ENCODE measurements around the gene PPCDC. TPM values are rescaled to one million over a fixed set of nuclear protein-coding genes. Genes with fewer than 3 reads are reported as not detected.

PPCDC gene
- total RNA-seq, 4 donors from 2014 or later, result 3.5 to 31.2 (median 20.6) TPM

- intact Hi-C loops (cut with DNase I), result no loop called here
- TF ChIP-seq POLR2A (IDR thresholded peaks at IDR 0.05) (no peak), CTCF (IDR thresholded peaks at IDR 0.05) (no peak)
- H3K9me3 ChIP-seq, result no peaks in the 10 kb centered on the region
- H3K4me1 ChIP-seq, result no peaks in the 10 kb centered on the region
- whole genome bisulfite sequencing, 2 donors, result 76 to 82% methylated on average over 5 of the region's 5 CpGs
- H3K27ac ChIP-seq, result no peak overlapping the region
- DNase-seq, result no peak
- H3K27me3 ChIP-seq, result no peaks in the 10 kb centered on the region
- H3K4me3 ChIP-seq (replicated peaks in 1 of 3), result no peak overlapping the region
- H3K36me3 ChIP-seq, result no peaks in the 10 kb centered on the region
Measured at GRCh38 chr15:74982183-74982582, 41.2 kb upstream of the PPCDC start.

- Histone ChIP-seq H3K36me3 (no peaks in the 10 kb centered on the region), H3K4me3 (replicated peaks in 1 of 3) (no peak overlapping the region), H3K9me3 (no peaks in the 10 kb centered on the region), H3K27ac (no peak overlapping the region), H3K27me3 (no peaks in the 10 kb centered on the region), H3K4me1 (no peaks in the 10 kb centered on the region)
- intact Hi-C loops (cut with DNase I), result no loop called here
- TF ChIP-seq CTCF (IDR thresholded peaks at IDR 0.05) (no peak), POLR2A (IDR thresholded peaks at IDR 0.05) (no peak)
- DNase-seq, result no peak
- 37 to 46% methylated on average over 4 of the region's 4 CpGs for WGBS, 2 donors
Measured at GRCh38 chr15:74983725-74984231, 39.6 kb upstream of the PPCDC start.

GRCh38 chr15:74988007-74988800, 35.2 kb upstream of the PPCDC start:
- intact Hi-C loops (cut with DNase I), result no loop called here
- Histone ChIP-seq H3K4me3 (replicated peaks in 1 of 3) (no peak overlapping the region), H3K9me3 (no peaks in the 10 kb centered on the region), H3K4me1 (no peaks in the 10 kb centered on the region), H3K36me3 (no peaks in the 10 kb centered on the region), H3K27ac (no peak overlapping the region), H3K27me3 (no peaks in the 10 kb centered on the region)
- DNase-seq, result peak; percentile 50 to 55
- WGBS, 2 donors, result 27 to 32% methylated on average over 4 of the region's 4 CpGs
- TF ChIP-seq POLR2A (IDR thresholded peaks at IDR 0.05), result no peak
- TF ChIP-seq CTCF (IDR thresholded peaks at IDR 0.05), result peak in 4 of 6 experiments; percentile 38 to 51 (median 48)

- no peaks in the 10 kb centered on the region for H3K36me3 ChIP-seq
- intact Hi-C loops (cut with DNase I), result no loop called here
- H3K4me3 ChIP-seq (replicated peaks in 1 of 3), result no peak overlapping the region
- no peak for DNase-seq
- no peaks in the 10 kb centered on the region for H3K4me1 ChIP-seq
- no peak overlapping the region for H3K27ac ChIP-seq
- TF ChIP-seq POLR2A (IDR thresholded peaks at IDR 0.05) (no peak), CTCF (IDR thresholded peaks at IDR 0.05) (no peak)
- H3K9me3 ChIP-seq, result no peaks in the 10 kb centered on the region
- no peaks in the 10 kb centered on the region for H3K27me3 ChIP-seq
Measured at GRCh38 chr15:74989527-74989926, 33.9 kb upstream of the PPCDC start.

- peaks cover 8 to 10% of the 10 kb centered on the region in 2 donors for H3K4me1 ChIP-seq
- H3K27me3 ChIP-seq, result no peaks in the 10 kb centered on the region
- DNase-seq, result no peak
- H3K4me3 ChIP-seq (replicated peaks in 1 of 3), result no peak overlapping the region
- TF ChIP-seq POLR2A (IDR thresholded peaks at IDR 0.05) (no peak), CTCF (IDR thresholded peaks at IDR 0.05) (no peak)
- 38 to 57% methylated on average over 1 of the region's 1 CpG for WGBS, 2 donors
- no peaks in the 10 kb centered on the region for H3K9me3 ChIP-seq
- H3K27ac ChIP-seq, result no peak overlapping the region
- H3K36me3 ChIP-seq, result no peaks in the 10 kb centered on the region
- intact Hi-C loops (cut with DNase I), result no loop called here
Measured at GRCh38 chr15:74992619-74993018, 30.8 kb upstream of the PPCDC start.
